RWPE1 (cell line): Measurements from ENCODE around the gene OLFM2.

Experiments used
- CTCF ChIA-PET: fragments of 350-600 bp; sonication (Branson Sonifier 250); formaldehyde crosslinking; extraction: SDS; loops from one replicate; lab custom pipeline; 2021; lab: Yijun Ruan, JAX
- POLR2A ChIA-PET: fragments of 400-600 bp; formaldehyde crosslinking; extraction: SDS; loops from one replicate; lab custom pipeline; 2020; ENCODE audit warnings: antibody characterized with exemption; ENCODE audit not compliant: low non-redundant PET; lab: Yijun Ruan, JAX
- DNase-seq: peaks from one replicate; pipeline ENCODE4 v3.0.0; 2012; ENCODE audit warnings: low spot score
- H3K27ac ChIP-seq: fragments of 450-650 bp; 2 replicates; pipeline ENCODE4 v1.5.1; 2017
- TF ChIP-seq, protein P1 (sequence below): fragments of 450-650 bp; conservative IDR thresholded peaks from 2 replicates; pipeline ENCODE4 v1.5.1; 2017; ENCODE audit warnings: low read depth, mild to moderate bottlenecking

Gene OLFM2

DNA sequence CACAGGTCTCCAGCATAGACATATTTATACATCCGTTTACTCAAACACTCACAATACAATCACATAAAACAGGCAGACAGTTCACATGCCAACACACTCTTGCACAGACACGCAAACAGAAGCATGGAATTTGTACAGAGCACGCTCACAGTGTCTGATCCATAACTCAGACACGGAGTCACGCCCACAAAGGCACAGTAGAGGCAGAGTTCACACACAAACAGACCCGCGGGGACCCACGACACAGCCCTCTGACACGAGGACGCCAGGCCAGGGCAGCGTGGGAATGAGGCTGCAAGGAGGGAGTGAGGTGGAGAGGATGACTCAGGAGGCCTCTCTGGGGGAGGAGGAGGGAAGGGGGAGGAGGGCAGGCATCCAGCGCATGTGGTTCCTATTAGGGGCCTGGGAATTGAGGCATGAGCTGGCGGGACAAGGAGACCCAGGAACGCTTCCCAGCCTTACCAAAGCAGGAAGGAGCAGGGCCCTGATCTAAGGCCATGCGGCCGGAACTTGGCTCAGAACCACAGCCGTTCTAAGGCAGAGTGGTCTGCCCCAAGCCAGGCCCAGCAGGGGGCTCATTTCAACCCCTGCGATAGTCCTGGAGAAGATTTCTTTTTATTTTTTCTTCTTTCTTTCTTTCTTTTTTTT lies 9.1 kb upstream of the OLFM2 start:
- peak overlapping the region; percentile 83 for H3K27ac ChIP-seq
- POLR2A ChIA-PET: no interaction called here
- TF ChIP-seq, protein P1, sequence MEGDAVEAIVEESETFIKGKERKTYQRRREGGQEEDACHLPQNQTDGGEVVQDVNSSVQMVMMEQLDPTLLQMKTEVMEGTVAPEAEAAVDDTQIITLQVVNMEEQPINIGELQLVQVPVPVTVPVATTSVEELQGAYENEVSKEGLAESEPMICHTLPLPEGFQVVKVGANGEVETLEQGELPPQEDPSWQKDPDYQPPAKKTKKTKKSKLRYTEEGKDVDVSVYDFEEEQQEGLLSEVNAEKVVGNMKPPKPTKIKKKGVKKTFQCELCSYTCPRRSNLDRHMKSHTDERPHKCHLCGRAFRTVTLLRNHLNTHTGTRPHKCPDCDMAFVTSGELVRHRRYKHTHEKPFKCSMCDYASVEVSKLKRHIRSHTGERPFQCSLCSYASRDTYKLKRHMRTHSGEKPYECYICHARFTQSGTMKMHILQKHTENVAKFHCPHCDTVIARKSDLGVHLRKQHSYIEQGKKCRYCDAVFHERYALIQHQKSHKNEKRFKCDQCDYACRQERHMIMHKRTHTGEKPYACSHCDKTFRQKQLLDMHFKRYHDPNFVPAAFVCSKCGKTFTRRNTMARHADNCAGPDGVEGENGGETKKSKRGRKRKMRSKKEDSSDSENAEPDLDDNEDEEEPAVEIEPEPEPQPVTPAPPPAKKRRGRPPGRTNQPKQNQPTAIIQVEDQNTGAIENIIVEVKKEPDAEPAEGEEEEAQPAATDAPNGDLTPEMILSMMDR: no peak
- CTCF ChIA-PET: interaction anchor here (1.0 kb wide), 1 partner anchor 98 kb away, joined by 4 read pairs; no protein-coding TSS in a partner anchor
- peak; percentile 26 for DNase-seq

DNA sequence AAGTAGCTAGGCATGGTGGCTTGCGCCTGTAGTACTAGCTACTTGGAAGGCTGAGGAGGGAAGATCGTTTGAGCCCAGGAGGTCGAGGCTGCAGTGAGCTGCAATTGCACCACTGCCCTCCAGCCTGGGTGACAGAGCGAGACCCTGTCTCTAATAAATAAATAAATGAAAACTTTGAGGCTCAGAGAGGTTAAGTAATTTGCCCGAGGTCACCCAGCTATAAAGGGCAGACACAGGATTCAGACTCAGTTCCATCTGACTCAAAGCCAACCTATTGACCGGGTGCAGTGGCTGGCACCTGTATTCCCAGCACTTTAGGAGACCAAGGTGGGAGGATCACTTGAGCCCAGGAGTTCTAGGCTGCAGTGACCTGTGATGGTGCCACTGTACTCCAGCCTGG lies 7.4 kb upstream of the OLFM2 start:
- ChIA-PET POLR2A (no interaction called here), CTCF (interaction anchor here (0.7 kb wide), 1 partner anchor 1360 kb away, joined by 3 read pairs; no protein-coding TSS in a partner anchor)
- TF ChIP-seq, protein P1: no peak

DNA sequence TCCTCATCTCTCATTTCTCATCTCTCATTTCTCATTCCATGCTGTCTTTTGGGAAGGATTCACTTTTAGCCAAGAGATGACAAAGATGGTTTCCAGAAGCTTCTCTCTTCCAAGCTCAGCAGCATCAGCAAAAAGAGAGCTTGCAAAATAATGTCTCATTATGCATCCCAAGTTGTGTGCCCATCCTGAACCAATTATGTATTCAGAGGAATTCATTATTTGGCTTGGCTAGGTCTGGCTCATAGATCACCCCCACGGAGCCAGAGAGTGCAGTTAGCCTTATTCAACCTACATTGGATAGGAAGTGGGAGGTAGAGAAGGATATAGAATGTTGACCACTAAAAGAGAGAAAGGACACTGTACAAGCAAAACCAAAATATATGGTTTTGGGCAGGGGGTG lies 5.4 kb upstream of the OLFM2 start:
- ChIA-PET CTCF (no interaction called here), POLR2A (no interaction called here)

More for the DNA sequence above, 7.4 kb upstream of the OLFM2 start:
- DNase-seq: no peak
- H3K27ac ChIP-seq: no peak overlapping the region; the same call in 1 of the 2 replicates

DNA sequence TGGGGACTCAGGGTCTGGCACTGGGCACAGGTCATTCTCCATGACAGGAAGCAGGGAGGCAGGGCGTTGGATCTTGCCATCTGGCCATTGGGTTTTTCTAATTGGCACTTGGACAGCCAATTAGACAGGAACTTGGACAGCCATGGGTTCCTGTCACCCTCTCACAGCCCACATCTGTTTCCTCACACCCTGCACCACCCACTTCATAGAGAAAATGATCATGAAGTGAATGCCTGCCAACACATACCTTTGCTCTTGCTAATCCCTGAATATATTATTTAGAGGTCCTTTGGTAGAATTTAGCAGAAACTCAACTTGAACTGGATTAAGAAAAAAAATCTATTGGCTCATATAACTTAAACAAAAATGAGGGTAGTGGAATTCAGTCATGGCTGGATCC lies 4.9 kb upstream of the OLFM2 start:
- TF ChIP-seq, protein P1: no peak
- POLR2A ChIA-PET: no interaction called here
- no peak for DNase-seq
- no peak overlapping the region for H3K27ac ChIP-seq
- CTCF ChIA-PET: no interaction called here

More for the DNA sequence above, 5.4 kb upstream of the OLFM2 start:
- TF ChIP-seq, protein P1: no peak
- DNase-seq: no peak
- no peak overlapping the region for H3K27ac ChIP-seq

DNA sequence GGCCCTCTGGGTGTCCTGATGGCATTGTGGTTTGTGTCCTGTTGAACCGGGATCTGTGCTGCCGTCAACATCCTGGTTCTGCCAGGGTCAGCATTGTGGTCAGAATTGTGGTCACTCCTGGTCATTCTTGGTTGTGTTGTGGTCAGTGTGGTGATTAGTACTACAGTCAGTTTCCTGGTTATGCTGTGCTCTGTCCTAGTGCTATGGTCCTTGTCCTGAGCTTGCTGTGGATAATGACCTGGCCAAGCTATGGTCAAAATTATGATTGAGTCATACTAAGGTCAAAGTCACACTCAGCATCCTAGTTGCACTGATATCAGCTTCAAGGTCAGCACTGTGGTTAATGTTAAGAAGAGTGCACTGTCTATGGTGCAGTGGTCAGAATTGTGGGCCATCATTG lies 4.5 kb upstream of the OLFM2 start:
- no peak for DNase-seq
- TF ChIP-seq, protein P1: no peak
- POLR2A ChIA-PET: no interaction called here
- CTCF ChIA-PET: no interaction called here
- H3K27ac ChIP-seq: no peak overlapping the region

DNA sequence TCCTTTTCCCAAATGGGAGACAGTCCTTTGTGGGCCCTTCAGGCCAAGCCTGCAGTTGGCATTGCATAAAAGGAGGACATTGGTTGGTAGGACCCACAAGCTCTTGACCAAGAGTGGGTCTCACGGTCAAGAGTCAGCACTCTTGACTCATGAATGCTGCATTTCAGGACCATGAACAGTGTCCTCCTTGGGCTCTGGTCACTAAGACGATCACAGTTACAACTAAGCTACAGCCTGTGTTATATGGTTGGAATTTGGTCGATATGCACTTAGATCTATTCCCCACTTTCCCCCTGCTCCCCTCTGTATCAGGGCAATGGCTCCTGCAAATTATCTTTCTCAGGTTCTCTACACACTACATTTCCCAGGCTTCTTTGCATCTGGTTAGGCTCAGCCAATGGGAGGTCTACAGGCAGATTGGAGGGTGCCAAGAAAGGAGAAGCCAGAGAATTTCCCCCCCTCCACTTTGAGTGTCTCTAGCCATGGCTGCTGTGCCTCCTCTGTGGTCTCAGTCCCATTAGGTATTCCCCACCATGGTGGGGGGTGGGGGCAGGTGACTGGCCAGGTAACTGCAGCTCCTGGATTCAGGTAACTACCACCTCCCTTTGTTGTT lies 3.1 kb upstream of the OLFM2 start:
- ChIA-PET CTCF (interaction anchor here (0.7 to 0.9 kb wide), 2 partner anchors 37 to 61 kb away, joined by 4 to 5 read pairs; no protein-coding TSS in a partner anchor), POLR2A (no interaction called here)
- no peak for DNase-seq
- TF ChIP-seq, protein P1: no peak
- H3K27ac ChIP-seq: no peak overlapping the region
